Gastroesophageal sphincter (tissue), 3 donors: ENCODE results near the gene PTPRD.

Source experiments
- CTCF ChIP-seq, 4 experiments: fragments of 200-600 bp in 2 of 4; fragments of 450-650 bp in 2 of 4; sonication (generic) in 1 of 4; IDR thresholded peaks; one replicate each; pipeline ENCODE4 v1.5.1; 2017 to 2019; ENCODE audit warnings: antibody characterized with exemption in 4 of 4, mild to moderate bottlenecking in 2 of 4, moderate library complexity in 2 of 4
- EP300 ChIP-seq: sonication (generic); formaldehyde crosslinking; IDR thresholded peaks from one replicate; pipeline ENCODE4 v1.6.1; 2017; ENCODE audit warnings: antibody characterized with exemption, mild to moderate bottlenecking
- POLR2A ChIP-seq, 2 donors: fragments of 450-650 bp; IDR thresholded peaks; one replicate each; pipeline ENCODE4 v1.6.1; 2017; ENCODE audit warnings: antibody characterized with exemption in 2 of 2, mild to moderate bottlenecking in 2 of 2, moderate library complexity in 1 of 2
- POLR2AphosphoS5 ChIP-seq: sonication (generic); formaldehyde crosslinking; IDR thresholded peaks from one replicate; pipeline ENCODE4 v1.6.1; 2017; ENCODE audit warnings: antibody characterized with exemption

- no peak for TF ChIP-seq CTCF (IDR thresholded peaks at IDR 0.05)
- no peak for TF ChIP-seq POLR2AphosphoS5
- no peak for TF ChIP-seq EP300
- no peak for TF ChIP-seq POLR2A (IDR thresholded peaks at IDR 0.05)
These were observed 2054.6 kb downstream of the PTPRD start for GRCh38 chr9:8558176-8558575.
